ENCODE data around the gene SPNS1. TPM values are rescaled to one million over a fixed set of nuclear protein-coding genes. Genes with fewer than 3 reads are reported as not detected.

The SPNS1 gene
- total and polyA plus RNA-seq, 2 of the 8 experiments (the other 6 are each of a cell fraction or from before 2014, with no cell fraction given) = 48.8 to 66.9 TPM

GRCh38 chr16:28930652-28931051, 43.9 kb upstream of the SPNS1 start:
- no peaks in the 10 kb centered on the region for H3K9me3 ChIP-seq (ENCODE audit: insufficient read depth in 2 of 2, low read depth in 1 of 2, low read length in 1 of 2)
- H3K79me2 ChIP-seq (ENCODE audit: control insufficient read depth in 1 of 2, insufficient read depth in 2 of 2, low read length in 2 of 2) = no peaks in the 10 kb centered on the region
- H4K5ac ChIP-seq (ENCODE audit: insufficient read length, low read depth, low read length) = no peak overlapping the region
- H3K14ac ChIP-seq (ENCODE audit: insufficient read length) = no peak overlapping the region
- no peak overlapping the region for H3K23ac ChIP-seq (ENCODE audit: insufficient read length)
- DNase-seq (ENCODE audit: low read depth in 1 of 2, low spot score in 2 of 2) = no peak
- 70% methylated on average over 3 of the region's 3 CpGs; no CpG with 5 or more reads in 1 of the 2 experiments for WGBS, 2 experiments (ENCODE audit: extremely low coverage in 1 of 2, insufficient coverage in 1 of 2, insufficient read length in 1 of 2, insufficient replicate concordance in 2 of 2, low coverage in 1 of 2, low lambda C conversion rate in 2 of 2, missing lambda C conversion rate in 1 of 2)
- H3K79me1 ChIP-seq (ENCODE audit: low read depth, low read length) = no peaks in the 10 kb centered on the region
- TF ChIP-seq ASH2L (IDR thresholded peaks at IDR 0.05; ENCODE audit: low read length) (no peak), RFX5 (IDR thresholded peaks at IDR 0.05; ENCODE audit: borderline replicate concordance, low read depth, low read length) (no peak), POLR2A (IDR thresholded peaks at IDR 0.05; ENCODE audit: control extremely low read depth in 1 of 2, low read depth in 2 of 2, low read length in 2 of 2) (no peak), TEAD4 (IDR thresholded peaks at IDR 0.05; ENCODE audit: low read depth, low read length) (no peak)
- H2AK5ac ChIP-seq (ENCODE audit: low read depth, low read length) = no peak overlapping the region
- no peaks in the 10 kb centered on the region for H3K27me3 ChIP-seq (replicated peaks in 1 of 4; ENCODE audit: control insufficient read depth in 3 of 4, extremely low read depth in 1 of 4, insufficient read depth in 3 of 4, low read length in 3 of 4)
- no peaks in the 10 kb centered on the region for H3K36me3 ChIP-seq (ENCODE audit: control insufficient read depth in 2 of 4, insufficient read depth in 4 of 4, low read length in 3 of 4)
- H3K23me2 ChIP-seq (ENCODE audit: low read depth, low read length) = peaks cover 2% of the 10 kb centered on the region
- H3K4me2 ChIP-seq (ENCODE audit: insufficient read depth in 1 of 2, low read depth in 2 of 2, low read length in 2 of 2) = no peak overlapping the region
- H3K9ac ChIP-seq (replicated peaks in 1 of 4; ENCODE audit: extremely low read depth in 1 of 4, low read depth in 3 of 4, low read length in 3 of 4) = no peak overlapping the region
- FAIRE-seq = no peak
- no peak overlapping the region for H2BK12ac ChIP-seq (ENCODE audit: low read depth, low read length)
- no peak overlapping the region for H2BK15ac ChIP-seq (ENCODE audit: low read length)
- H3K18ac ChIP-seq (ENCODE audit: extremely low read depth, low read length) = no peak overlapping the region
- H4K8ac ChIP-seq (ENCODE audit: extremely low read depth, insufficient read depth, low read length) = no peak overlapping the region
- no peak overlapping the region for H2AFZ ChIP-seq (ENCODE audit: low read length)
- H3K4ac ChIP-seq (replicated peaks; ENCODE audit: insufficient read length, low read depth, low read length) = no peak overlapping the region
- ChIA-PET CTCF (ENCODE audit: partially characterized antibody) (interaction anchor here (3.6 kb wide), 1 partner anchor 13 kb away, joined by 32 read pairs; no protein-coding TSS in a partner anchor), POLR2A (ENCODE audit: partially characterized antibody) (interaction anchor here (1.4 to 1.7 kb wide), 2 partner anchors 13 to 108 kb away, joined by 3 to 4 read pairs; partner anchors contain the start of gene ATXN2L)
- no peak overlapping the region for H4K91ac ChIP-seq (replicated peaks; ENCODE audit: insufficient read length, low read length)
- no peaks in the 10 kb centered on the region for H3K4me1 ChIP-seq (replicated peaks in 1 of 4; ENCODE audit: control insufficient read depth in 3 of 4, insufficient read depth in 4 of 4, low read length in 3 of 4)
- no peak overlapping the region for H3K27ac ChIP-seq (ENCODE audit: low read depth, low read length)
- H2BK120ac ChIP-seq (replicated peaks; ENCODE audit: low read depth, low read length) = no peak overlapping the region
- no peak overlapping the region for H3K4me3 ChIP-seq (ENCODE audit: extremely low read depth in 1 of 4, insufficient read depth in 2 of 4, low read depth in 3 of 4, low read length in 4 of 4)
- no peak overlapping the region for H3K56ac ChIP-seq (replicated peaks; ENCODE audit: insufficient read length, low read depth, low read length)
- H2BK20ac ChIP-seq (ENCODE audit: low read length) = no peak overlapping the region
- H4K20me1 ChIP-seq (replicated peaks in 1 of 2; ENCODE audit: control insufficient read depth in 1 of 2, insufficient read depth in 2 of 2, low read length in 2 of 2) = no peaks in the 10 kb centered on the region
- no peak overlapping the region for H2BK5ac ChIP-seq (ENCODE audit: low read depth, low read length)

All from H1 (cell line).